Mesenteric fat pad (tissue), 1 donor: Measurements from ENCODE around the gene ABCC1. TPM values are rescaled to one million over a fixed set of nuclear protein-coding genes. Genes with fewer than 3 reads are reported as not detected.
"Not testable (repeated sequence)": the region's sequence is repeated elsewhere in the genome, so short reads cannot be mapped to it uniquely, and the experiment has no call there.

Experiments used
- DNase-seq: peaks from one replicate; pipeline ENCODE4 v3.0.0-alpha.2; 2020; ENCODE audit warnings: low spot score
- total RNA-seq: library from RNA; stranded (reverse); fragmentation: NEBNext Ultra II Directional; extraction: Animal tissue kit (Norgen Biotek cat#: 25700); gene quantifications from one replicate; pipeline ENCODE4 v1.2.1, GENCODE V29; 2021
- donor health status: DM: yes; HTN: yes; CAD: no.

ABCC1 gene
- total RNA-seq, 1 donor from 2014 or later: 42.8 TPM

DNA sequence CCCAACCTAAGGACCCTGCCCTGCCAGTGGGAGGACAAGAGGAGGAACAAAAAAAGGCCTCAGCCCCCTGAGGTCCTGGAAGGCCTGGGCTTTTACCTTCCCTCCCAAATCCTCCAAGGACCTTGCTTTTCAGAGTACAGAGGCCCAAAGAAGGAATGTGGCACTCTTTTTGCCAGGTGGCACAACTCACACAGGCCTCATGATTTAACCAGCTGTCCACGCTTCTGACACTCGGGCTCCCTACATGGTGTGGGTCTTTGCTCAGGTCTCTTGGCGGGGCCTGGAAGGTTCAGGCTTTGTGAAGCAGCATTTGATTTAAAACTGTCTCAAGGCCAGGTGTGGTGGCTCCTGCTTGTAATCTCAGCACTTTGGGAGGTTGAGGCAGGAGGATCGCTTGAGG lies 153.3 kb downstream of the ABCC1 start:
- no peak for DNase-seq

DNA sequence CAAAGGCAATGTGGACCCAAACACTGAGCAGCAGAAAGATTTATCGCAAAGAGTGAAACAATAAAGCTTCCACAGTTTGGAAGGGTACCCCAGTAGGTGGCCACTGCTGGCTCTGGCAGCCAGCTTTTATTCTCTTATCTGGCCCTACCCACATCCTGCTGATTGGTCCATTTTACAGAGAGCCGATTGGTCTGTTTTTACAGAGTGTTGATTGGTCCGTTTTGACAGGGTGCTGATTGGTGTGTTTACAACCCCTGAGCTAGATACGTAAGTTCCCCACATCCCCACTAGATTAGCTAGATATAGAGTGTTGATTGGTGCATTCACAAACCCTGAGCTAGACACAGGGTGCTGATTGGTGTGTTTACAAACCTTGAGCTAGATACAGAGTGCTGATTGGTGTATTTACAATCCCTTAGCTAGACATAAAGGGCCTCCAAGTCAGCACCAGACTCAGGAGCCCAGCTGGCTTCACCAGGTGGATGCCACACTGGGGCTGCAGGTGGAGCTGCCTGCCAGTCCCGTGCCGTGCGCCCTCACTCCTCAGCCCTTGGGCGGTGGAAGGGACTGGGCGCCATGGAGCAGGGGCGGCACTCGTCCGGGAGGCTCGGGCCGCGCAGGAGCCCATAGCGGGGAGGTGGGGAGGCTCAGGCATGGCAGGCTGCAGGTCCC lies 154.9 kb downstream of the ABCC1 start:
- DNase-seq: not testable (repeated sequence)

DNA sequence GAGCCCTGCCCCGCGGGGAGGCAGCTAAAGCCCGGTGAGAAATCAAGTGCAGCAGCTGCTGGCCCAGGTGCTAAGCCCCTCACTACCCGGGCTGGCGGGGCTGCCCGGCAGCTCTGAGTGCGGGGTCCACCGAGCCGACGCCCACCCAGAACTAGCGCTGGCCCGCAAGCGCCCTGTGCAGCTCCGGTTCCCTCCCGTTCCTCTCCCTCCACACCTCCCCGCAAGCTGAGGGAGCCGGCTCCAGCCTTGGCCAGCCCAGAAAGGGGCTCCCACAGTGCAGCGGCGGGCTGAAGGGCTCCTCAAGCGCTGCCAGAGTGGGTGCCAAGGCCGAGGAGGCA lies 155.4 kb downstream of the ABCC1 start:
- not testable (repeated sequence) for DNase-seq

DNA sequence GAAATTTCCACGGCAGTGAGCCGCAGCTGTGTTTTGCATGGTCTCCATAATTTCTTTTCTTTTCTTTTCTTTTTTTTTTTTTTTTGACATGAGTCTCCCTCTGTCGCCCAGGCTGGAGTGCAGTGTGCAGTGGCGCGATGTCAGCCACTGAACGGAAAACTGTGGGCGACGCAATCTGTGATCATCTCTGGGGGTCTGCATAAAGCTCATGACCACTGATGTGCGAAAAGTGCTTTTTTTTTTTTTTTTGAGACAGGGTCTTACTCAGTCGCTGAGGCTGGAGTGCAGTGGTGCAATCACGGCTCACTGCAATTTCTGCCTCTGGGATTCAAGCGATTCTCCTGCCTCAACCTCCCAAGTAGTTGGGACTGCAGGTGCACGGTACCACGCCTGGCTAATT lies 156.2 kb downstream of the ABCC1 start:
- no peak for DNase-seq

DNA sequence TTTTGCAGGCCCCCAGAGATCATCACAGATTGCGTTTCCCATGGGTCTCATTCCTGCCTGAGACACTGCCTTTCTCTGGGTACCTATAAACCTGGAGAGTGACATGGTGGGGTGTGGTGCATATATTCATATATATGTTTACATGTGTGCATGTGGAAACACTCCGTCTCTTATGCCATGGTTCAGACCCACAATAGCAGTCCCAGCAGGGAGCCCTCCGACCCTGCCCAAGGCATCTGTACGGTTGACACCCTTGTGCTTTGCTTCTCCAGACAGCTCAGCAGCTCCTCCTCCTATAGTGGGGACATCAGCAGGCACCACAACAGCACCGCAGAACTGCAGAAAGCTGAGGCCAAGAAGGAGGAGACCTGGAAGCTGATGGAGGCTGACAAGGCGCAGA lies 157.1 kb downstream of the ABCC1 start:
- no peak for DNase-seq

DNA sequence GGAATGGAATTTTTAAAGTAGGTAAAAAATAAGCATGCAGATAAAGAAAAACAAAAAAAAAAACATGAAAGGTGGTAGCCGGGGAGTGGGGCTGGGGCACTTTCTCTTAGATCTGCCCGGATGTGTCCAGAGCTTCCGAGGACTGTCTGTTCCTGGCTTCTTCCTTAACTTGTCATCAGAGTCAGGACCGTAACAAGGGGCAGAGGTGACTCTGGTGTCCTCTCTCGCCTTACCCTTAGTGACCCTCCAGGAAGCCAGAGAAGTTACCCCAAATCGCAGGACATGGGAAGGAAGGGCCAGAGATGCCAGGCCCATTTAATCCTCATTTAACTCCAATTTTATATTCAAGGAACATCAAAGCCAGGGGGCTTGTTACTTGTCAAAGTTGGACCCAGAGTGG lies 158.4 kb downstream of the ABCC1 start:
- no peak for DNase-seq

DNA sequence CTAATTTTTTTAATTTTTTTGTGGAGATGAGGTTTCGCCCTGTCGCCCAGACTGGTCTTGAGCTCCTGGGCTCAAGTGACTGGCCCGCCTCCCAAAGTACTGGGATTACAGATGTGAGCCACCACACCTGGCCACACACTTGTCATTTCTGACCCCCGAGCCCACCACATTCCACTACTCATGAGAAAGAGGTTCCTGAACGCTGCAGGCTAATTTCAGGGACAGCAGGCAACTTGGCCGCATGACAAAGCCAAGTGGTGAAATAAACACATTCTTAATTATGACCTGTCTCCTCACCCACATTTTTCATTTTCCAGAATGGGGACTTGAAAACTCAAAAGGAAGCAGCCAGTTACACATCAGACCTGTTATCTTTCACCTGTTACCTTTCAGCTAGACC lies 159.3 kb downstream of the ABCC1 start:
- no peak for DNase-seq

DNA sequence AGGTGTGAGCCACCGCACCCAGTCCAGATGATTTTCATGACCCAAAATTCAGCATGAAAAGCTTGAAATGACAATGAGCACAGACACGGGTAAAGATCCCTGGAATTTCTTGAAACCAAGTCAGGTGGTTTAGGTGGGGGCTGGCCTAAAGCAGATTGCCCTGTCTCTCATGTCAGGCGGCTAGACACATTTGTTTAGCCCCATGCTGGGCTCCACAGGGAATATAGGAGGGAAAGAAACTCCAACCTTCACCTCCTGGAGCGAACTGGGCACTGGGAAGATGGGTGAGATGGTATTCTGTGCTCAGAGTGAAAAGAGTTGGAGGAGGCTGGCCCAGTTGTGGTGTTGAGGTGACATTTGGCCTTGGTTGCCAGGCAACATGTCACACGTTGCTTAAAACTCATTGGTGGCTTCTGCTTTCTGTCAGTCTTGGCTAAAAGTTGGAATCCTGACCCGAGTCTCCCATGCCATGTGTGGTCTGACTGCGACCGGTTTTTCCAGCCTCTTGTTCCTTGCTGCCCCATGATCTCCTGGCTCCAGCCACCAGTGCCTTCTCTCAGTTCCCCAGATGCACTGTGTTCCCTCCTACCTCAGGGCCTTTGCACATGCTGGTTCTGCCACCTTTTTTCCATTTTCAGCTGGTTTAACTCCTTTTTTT lies 160.2 kb downstream of the ABCC1 start:
- no peak for DNase-seq

DNA sequence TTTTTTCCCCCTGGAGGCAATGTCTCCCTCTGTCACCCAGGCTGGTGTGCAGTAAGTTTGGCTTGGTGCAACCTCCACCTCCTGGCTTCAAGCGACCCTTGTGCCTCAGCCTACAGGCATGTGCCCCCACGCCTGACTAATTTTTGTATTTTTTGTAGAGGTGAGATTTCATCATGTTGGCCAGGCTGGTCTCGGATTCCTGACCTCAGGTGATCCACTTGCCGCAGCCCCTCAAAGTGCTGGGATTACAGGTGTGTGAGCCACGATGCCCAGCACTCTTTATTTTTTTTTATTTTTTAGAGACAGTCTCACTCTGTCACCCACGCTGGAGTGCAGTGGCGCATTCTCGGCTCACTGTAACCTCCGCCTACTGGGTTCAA lies 160.7 kb downstream of the ABCC1 start:
- DNase-seq: no peak

DNA sequence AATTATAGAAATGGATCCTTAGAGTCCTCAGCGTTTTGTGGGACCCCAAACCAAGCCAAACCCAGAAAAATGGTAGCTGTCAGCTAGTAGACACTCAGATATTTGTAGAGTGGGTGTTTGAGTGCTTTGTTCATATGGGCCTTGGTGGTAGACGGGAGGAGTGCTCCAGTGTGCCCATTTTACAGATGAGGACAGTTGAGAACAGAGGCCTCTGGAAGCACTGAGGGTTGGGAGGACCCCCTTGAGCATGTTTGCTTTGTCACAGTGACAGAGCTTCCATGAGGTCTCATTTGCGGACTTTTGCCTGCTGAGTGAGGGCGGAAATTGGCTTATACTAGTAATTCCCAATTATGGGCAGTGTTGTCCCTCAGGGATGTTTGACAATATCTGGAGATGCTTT lies 162.2 kb downstream of the ABCC1 start:
- no peak for DNase-seq

DNA sequence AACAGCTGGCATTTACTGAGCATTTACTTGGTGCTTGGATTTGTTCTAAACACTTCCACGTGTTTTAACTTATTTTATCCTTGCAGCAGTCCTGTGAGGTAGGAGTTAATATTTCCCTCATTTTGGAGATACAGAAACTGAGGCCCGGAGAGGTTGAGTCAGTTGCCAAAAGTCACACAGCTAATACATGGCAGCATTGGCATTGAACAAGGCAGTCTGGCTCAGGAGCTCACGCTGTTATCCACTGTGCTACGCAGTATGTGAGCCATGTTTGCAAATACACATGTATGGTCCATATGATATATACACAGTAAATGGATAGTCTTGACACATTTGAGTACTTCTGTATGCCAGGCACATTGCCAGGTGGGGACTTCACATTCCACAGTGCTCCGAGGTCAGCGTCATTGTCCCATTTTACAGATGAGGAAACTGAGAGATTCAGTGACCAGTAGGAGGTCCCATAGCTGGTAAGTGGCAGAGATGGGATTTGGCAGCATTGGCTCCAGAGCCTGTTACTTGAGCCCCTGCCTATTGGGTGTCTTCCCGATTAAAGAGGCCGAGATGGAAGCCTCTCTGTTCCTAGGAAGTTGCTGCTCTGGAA lies 163.1 kb downstream of the ABCC1 start:
- DNase-seq: no peak

DNA sequence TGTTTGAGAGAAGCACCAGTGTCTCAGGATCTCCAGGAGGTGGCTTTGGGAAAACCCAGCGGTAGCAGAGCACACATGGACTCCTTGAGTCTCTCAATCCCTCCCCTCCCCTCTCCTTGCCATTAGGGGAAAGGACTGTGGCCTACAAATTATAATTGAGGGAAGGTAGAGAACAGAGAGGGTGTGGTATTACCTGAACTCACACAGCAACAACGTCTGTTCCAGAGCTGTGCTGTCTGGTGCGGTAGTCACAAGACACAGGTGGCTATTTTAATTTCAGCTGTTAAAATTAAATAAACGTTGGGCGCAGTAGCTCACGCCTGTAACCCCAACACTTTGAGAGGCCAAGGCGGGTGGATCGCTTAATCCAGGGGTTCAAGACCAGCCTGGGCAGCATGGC lies 163.7 kb downstream of the ABCC1 start:
- DNase-seq: no peak

DNA sequence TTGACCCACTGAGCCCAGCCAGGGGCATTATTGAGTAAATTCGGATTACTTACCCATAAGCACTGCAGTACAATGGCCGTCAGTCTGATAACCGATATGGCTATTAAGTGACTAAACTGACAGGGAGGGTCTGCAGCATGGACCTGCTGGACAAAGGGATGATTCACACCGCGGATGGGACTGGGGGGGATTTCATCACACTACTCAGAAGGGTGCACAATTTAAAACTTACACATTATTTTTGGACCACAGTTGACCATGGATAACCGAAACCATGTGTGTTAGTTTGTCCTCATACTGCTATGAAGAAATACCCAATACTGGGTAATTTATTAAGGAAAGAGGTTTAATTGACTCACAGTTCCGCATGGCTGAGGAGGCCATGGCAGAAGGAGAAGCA lies 167.4 kb downstream of the ABCC1 start:
- no peak for DNase-seq

DNA sequence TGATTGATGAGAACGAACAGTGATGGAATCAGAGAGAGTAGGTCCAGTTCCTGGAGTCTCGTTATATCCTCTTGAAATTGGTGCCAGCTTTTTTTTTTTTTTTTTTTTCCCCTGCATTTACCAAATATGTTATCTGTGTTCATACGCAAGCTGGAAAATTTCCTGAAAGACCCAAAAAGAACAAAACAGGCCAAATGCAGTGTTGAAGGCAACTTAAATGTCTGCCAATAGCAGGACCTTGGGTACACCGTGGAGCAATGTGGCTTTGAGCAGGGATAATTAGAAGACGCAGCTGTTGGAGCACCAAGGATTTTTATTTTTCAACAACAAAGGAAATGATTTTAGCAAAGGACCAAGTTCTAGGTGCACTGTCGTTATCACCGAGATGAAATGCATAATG lies 168.9 kb downstream of the ABCC1 start:
- DNase-seq: no peak

DNA sequence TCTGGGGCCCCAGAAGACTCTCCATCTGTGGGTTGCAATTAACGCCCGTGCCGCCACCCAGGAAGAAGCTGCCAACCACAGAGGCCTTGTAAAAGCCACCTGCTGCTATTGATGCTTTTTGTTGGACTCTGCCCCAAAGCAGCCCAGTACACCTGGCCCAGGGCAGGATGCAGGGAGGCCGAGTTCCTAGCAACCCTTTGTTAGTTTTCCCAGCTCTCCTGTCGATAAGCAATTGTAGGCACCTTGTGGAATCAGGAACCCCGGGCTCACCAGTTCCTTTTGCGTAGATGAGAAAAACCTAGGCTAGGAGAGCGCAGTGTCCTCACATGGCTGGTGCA lies 170.6 kb downstream of the ABCC1 start:
- DNase-seq: no peak

DNA sequence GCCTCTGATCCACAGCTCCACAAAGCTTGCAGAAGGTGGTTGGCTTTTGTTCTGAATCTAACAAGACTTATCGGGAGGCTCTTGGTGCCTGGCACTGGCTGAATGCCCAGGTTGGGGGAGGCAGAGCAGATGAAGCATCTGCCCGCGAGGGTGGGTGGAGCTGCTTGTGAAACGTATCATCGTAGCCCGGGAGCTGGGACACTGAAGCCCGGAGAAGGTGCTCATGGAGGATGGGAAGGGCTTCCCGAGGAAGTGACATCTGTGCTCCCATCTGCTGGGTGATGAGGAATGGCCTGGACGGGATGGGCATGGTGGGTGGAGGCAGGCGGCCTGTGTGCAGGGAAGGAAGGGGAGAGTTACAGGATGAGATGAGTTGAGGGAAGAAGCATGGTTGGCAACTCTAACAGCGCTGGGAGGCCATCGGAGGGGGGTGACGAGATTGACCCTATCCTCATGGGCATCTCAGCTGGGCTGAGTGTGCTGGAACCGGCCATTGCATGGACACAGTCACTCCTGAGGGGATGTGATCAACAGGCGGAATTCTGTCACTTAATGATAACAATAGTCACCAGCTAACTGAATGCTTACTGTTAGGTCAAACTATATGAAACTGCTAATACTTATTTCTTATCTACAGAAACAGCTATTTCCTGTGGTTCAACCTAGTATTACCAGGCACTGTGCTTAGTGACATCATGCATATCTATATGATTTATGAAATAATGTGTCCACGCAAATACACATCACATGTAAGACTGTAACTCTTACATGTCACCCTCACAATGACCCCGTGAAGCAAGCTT lies 171.2 kb downstream of the ABCC1 start:
- DNase-seq: no peak

DNA sequence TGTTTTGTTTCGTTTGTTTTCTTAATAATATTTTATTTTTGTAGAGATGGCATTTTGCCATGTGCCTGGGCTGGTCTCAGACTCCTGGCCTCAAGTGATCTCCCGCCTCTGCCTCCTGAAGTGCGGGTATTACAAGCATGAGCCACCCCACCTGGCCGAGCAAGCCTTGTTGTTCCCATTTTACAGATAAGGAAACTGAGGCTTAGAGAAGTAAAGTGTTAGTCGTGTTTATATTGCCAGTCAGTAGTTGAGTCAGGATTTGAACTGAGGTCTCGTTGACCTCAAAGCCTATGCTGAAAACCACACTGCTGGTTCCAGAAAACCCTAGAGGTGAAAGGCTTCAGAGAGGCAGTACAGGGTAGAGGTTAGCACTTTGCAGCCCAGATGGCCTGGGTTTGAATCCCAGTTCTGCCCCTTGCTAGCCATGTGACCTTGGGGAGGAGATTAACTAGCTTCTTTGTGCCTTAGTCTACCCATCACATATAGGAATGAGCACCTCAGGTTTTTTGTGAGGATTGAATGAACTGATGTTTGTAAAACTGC lies 171.8 kb downstream of the ABCC1 start:
- no peak for DNase-seq

DNA sequence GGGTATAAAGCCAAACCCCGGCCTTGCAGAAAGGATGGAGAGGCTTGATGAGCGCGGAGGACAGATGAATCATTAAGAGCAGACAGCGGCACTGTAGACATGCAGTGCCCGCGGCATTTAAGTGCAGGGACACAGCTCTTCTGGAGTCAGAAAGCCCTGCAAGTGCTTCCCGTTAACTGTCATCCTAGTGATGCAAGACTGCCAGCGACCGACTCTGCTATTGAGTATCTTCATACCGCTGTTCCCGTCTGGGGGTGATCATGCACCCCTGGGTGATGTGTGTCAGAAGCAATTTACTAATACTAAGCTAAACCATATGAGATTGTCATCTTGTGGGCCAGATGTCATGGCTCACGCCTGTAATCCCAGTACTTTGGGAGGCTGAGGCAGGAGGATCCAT lies 172.8 kb downstream of the ABCC1 start:
- DNase-seq: no peak

DNA sequence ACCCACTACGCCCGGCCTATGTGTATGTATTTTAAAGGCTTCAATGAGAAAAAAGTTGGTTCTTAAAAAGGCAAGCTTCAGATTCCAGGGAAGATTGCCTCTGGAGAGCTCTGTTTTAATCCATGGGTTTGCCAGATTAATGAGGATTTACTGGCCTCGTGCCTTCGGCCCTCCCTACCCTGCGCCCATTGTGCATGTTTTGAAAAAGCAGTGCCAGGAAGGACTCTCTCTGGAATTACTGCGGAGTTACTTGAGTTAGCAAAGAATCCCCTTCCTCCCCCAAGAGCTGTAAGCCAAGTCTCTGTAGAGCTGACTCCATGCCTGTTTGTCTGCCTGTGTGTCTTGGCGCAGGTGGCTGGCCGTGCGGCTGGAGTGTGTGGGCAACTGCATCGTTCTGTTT lies 175.0 kb downstream of the ABCC1 start:
- DNase-seq: no peak

DNA sequence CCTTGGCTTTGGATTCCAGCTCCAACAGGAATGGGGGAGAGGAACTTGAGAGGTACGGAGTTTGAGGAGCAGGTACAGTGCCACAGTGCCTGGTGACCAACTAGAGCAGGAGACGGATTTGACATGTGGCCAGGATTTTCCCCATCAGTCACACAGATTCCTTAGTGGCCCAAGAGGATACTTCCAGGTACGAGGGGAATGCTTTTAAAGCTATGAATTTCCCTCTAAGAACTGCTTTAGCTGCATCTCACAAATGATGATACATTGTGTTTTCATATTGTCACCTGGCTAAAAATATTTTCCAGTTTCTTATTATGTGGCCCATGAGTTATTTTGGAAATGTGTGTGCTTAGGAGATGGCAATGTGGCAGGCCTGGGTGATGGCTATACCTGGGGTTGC lies 175.6 kb downstream of the ABCC1 start:
- no peak for DNase-seq

DNA sequence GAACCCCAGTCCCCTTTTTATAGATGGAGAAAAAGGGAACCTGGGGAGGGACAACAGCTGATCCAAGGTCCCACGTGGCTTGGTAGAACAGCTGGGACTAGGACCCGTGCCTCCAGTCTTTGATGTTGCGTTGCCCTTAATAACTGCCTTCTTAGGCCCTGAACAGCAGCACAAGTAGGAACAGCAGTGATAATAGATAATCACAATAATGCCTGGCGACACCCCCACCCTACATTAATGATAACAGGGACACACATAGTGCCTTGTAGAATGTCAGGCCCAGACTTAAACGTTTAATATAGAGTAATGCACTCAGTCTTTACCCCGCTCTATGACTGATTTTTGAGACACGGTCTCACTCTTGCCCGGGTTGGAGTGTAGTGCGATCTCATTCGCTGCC lies 177.5 kb downstream of the ABCC1 start:
- DNase-seq: no peak

DNA sequence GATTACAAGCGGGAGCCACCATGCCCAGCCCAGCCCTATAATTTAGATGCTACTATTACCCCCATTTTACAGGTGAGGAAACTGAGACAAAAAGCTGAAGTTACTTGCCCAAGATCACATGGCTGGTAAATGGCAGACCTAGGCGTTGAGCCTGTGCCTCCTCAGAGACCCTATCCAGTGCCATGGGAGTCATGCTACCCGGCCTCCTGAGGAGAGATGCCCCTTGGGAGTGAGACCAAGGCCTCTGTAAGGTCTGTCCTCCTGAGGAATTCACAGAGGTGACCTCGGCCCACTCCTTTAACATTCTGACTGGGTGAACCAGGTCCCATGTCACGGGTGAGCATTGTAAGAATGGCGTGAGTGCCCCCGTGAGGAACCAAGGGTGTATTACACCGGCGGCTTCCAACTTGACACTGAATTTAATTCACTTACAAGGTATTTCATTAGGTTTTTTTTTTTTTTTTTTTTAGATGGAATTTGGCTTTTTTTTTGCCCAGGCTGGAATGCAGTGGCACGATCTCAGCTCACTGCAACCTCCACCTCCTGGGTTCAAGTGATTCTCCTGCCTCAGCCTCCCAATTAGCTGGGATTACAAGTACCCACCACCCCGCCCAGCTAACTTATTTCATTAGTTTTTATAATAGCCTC lies 178.2 kb downstream of the ABCC1 start:
- no peak for DNase-seq
